ENCODE measurements around the gene KIF21A.

The KIF21A gene

GRCh38 chr12:39389399-39390150 is 53.3 kb downstream of the KIF21A start:
- no peak for DNase-seq (ENCODE audit: low read depth in 1 of 2, low spot score in 1 of 2)

GRCh38 chr12:39386335-39386734 is 56.6 kb downstream of the KIF21A start:
- no peak for DNase-seq (ENCODE audit: low read depth in 1 of 2, low spot score in 1 of 2)

GRCh38 chr12:39383114-39383513 is 59.8 kb downstream of the KIF21A start:
- no peak for DNase-seq (ENCODE audit: low read depth in 1 of 2, low spot score in 1 of 2)

GRCh38 chr12:39380090-39380489 is 62.8 kb downstream of the KIF21A start:
- no peak for DNase-seq (ENCODE audit: low read depth in 1 of 2, low spot score in 1 of 2)

GRCh38 chr12:39378341-39378740 is 64.6 kb downstream of the KIF21A start:
- no peak for DNase-seq (ENCODE audit: low read depth in 1 of 2, low spot score in 1 of 2)

GRCh38 chr12:39375206-39375808 is 67.6 kb downstream of the KIF21A start:
- no peak for DNase-seq (ENCODE audit: low read depth in 1 of 2, low spot score in 1 of 2)

- DNase-seq (ENCODE audit: low read depth in 1 of 2, low spot score in 1 of 2) = no peak
Observed at GRCh38 chr12:39372929-39373328, 70.0 kb downstream of the KIF21A start.

- DNase-seq (ENCODE audit: low read depth in 1 of 2, low spot score in 1 of 2) = no peak
Observed at GRCh38 chr12:39372204-39372925, 70.6 kb downstream of the KIF21A start.

GRCh38 chr12:39369756-39370155 is 73.2 kb downstream of the KIF21A start:
- no peak for DNase-seq (ENCODE audit: low read depth in 1 of 2, low spot score in 1 of 2)

- no peak for DNase-seq (ENCODE audit: low read depth in 1 of 2, low spot score in 1 of 2)
Observed at GRCh38 chr12:39368891-39369290, 74.0 kb downstream of the KIF21A start.

GRCh38 chr12:39368096-39368495 is 74.8 kb downstream of the KIF21A start:
- DNase-seq (ENCODE audit: low read depth in 1 of 2, low spot score in 1 of 2) = no peak

GRCh38 chr12:39367494-39367893 is 75.4 kb downstream of the KIF21A start:
- no peak for DNase-seq (ENCODE audit: low read depth in 1 of 2, low spot score in 1 of 2)

- no peak for DNase-seq (ENCODE audit: low read depth in 1 of 2, low spot score in 1 of 2)
Observed at GRCh38 chr12:39365364-39366001, 77.4 kb downstream of the KIF21A start.

GRCh38 chr12:39364196-39364595 is 78.7 kb downstream of the KIF21A start:
- DNase-seq (ENCODE audit: low read depth in 1 of 2, low spot score in 1 of 2) = no peak

GRCh38 chr12:39359645-39360044 is 83.3 kb downstream of the KIF21A start:
- DNase-seq (ENCODE audit: low read depth in 1 of 2, low spot score in 1 of 2) = no peak

GRCh38 chr12:39357041-39357440 is 85.9 kb downstream of the KIF21A start:
- no peak for DNase-seq (ENCODE audit: low read depth in 1 of 2, low spot score in 1 of 2)

GRCh38 chr12:39355841-39356240 is 87.1 kb downstream of the KIF21A start:
- no peak for DNase-seq (ENCODE audit: low read depth in 1 of 2, low spot score in 1 of 2)

- DNase-seq (ENCODE audit: low read depth in 1 of 2, low spot score in 1 of 2) = no peak
Observed at GRCh38 chr12:39354955-39355354, 88.0 kb downstream of the KIF21A start.

- DNase-seq (ENCODE audit: low read depth in 1 of 2, low spot score in 1 of 2) = no peak
Observed at GRCh38 chr12:39352471-39353017, 90.4 kb downstream of the KIF21A start.

GRCh38 chr12:39351153-39351552 is 91.8 kb downstream of the KIF21A start:
- DNase-seq (ENCODE audit: low read depth in 1 of 2, low spot score in 1 of 2) = no peak

GRCh38 chr12:39348941-39349626 is 93.8 kb downstream of the KIF21A start:
- DNase-seq (ENCODE audit: low read depth in 1 of 2, low spot score in 1 of 2) = no peak

Data from stimulated activated CD4-positive, alpha-beta T cell treated with anti-CD3 and anti-CD28 coated beads, Interleukin-15, amount 100 ng/mL, for 1 hour (primary cell).